ENCODE measurements around the gene RAB40B.

DNA sequence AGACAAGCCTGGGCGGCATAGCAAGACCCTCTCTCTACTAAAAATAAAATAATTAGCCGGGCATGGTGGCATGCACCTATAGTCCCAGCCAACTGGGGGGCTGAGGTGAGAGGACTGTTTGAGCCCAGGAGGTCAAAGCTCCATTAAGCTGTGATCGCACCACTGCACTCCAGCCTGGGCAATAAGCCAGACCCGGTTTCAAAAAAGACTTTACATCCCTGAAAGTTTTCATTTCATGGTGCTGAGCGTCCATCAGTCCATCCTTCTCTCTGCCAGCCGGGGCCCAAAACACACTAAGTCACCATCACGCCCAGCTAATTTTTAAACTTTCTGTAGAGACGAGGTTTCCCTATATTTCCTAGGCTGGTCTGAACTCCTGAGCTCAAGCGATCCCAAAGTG is 10.6 kb downstream of the RAB40B start:
- TF ChIP-seq ZNF280C (tag by site-specific recombination; IDR thresholded peaks at IDR 0.05) = no peak
- TF ChIP-seq ZNF48 (tag by site-specific recombination; IDR thresholded peaks at IDR 0.05) = no peak
- TF ChIP-seq ZNF24 (tag by site-specific recombination; IDR thresholded peaks at IDR 0.05) = no peak
- TF ChIP-seq ZNF585B (tag by site-specific recombination; IDR thresholded peaks at IDR 0.05) = no peak
- TF ChIP-seq CTCF (tag by site-specific recombination; IDR thresholded peaks at IDR 0.05) = no peak
- TF ChIP-seq BCL11A (tag by site-specific recombination; IDR thresholded peaks at IDR 0.05; ENCODE audit: low read depth) = no peak
- TF ChIP-seq ZBTB49 (tag by site-specific recombination; IDR thresholded peaks at IDR 0.05; ENCODE audit: low read depth) = no peak
- no peak for TF ChIP-seq SALL2 (tag by site-specific recombination; IDR thresholded peaks at IDR 0.05; ENCODE audit: borderline replicate concordance)
- TF ChIP-seq BCL11B (tag by site-specific recombination; IDR thresholded peaks at IDR 0.05; ENCODE audit: low read depth) = no peak
- TF ChIP-seq ZNF121 (tag by site-specific recombination; IDR thresholded peaks at IDR 0.05) = no peak
- TF ChIP-seq KLF8 (tag by site-specific recombination; IDR thresholded peaks at IDR 0.05) = no peak
